SU-DHL-6 (cell line): ENCODE results near the gene LRRC40.

Experiments
- H2AFZ ChIP-seq: fragments of 200-600 bp; sonication (generic); 2 replicates; pipeline ENCODE4 v1.6.1; 2014; ENCODE audit warnings: low read depth, mild to moderate bottlenecking, moderate library complexity, mixed read lengths, antibody characterized with exemption, low read length; ENCODE audit not compliant: severe bottlenecking
- H3F3A ChIP-seq: fragments of 200-600 bp; shearing (Covaris generic); 2 replicates; pipeline ENCODE4 v1.6.0; 2016; ENCODE audit warnings: antibody characterized with exemption, mild to moderate bottlenecking; ENCODE audit not compliant: insufficient read depth
- H3K27ac ChIP-seq: fragments of 200-600 bp; sonication (generic); 2 replicates; pipeline ENCODE4 v1.5.1; 2016; ENCODE audit warnings: low read depth, mild to moderate bottlenecking, low read length, moderate library complexity, mixed read lengths
- H3K27me3 ChIP-seq: fragments of 200-600 bp; sonication (generic), shearing (Covaris generic); 2 replicates; pipeline ENCODE4 v1.6.0; 2014; ENCODE audit warnings: mild to moderate bottlenecking, low read length
- H3K36me3 ChIP-seq: fragments of 200-600 bp; sonication (generic); 2 replicates; pipeline ENCODE4 v1.6.1; 2014; ENCODE audit warnings: mild to moderate bottlenecking, low read length, mixed read lengths
- H3K4me2 ChIP-seq: fragments of 300-600, 200-600 bp; shearing (Covaris generic), sonication (generic); 2 replicates; pipeline ENCODE4 v1.6.0; 2014; ENCODE audit warnings: low read length, low read depth, mild to moderate bottlenecking; ENCODE audit not compliant: poor library complexity, severe bottlenecking
- H3K4me3 ChIP-seq: fragments of 200-600 bp; sonication (generic); 2 replicates; pipeline ENCODE4 v1.5.1; 2014; ENCODE audit warnings: antibody characterized with exemption, low read length, mild to moderate bottlenecking, mixed read lengths; ENCODE audit not compliant: insufficient read depth, poor library complexity, severe bottlenecking
- H3K79me2 ChIP-seq: fragments of 200-600 bp; sonication (generic); 2 replicates; pipeline ENCODE4 v1.6.1; 2014; ENCODE audit warnings: mild to moderate bottlenecking, low read length, moderate library complexity; ENCODE audit not compliant: insufficient read depth
- H3K9ac ChIP-seq: fragments of 200-600 bp; sonication (generic); 2 replicates; pipeline ENCODE4 v1.7.0; 2014; ENCODE audit warnings: mild to moderate bottlenecking, low read length
- H3K9me2 ChIP-seq: fragments of 200-600 bp; sonication (generic); replicated peaks from 2 replicates; pipeline ENCODE4 v1.6.1; 2014; ENCODE audit warnings: low read length; ENCODE audit not compliant: insufficient read depth
- H3K9me3 ChIP-seq: fragments of 200-600 bp; sonication (generic); 2 replicates; pipeline ENCODE4 v1.6.1; 2014; ENCODE audit warnings: low read length, mixed read lengths; ENCODE audit not compliant: insufficient read depth
- H4K20me1 ChIP-seq: fragments of 200-600 bp; sonication (generic); 2 replicates; pipeline ENCODE4 v1.6.1; 2014; ENCODE audit warnings: low read depth, mild to moderate bottlenecking, antibody characterized with exemption, low read length, moderate library complexity, mixed read lengths
- CTCF ChIP-seq: fragments of 200-600 bp; sonication (generic); IDR thresholded peaks from one replicate; pipeline ENCODE4 v1.5.1; 2017; ENCODE audit warnings: antibody characterized with exemption, mild to moderate bottlenecking, low read length, moderate library complexity; ENCODE audit not compliant: insufficient read depth, poor library complexity, severe bottlenecking
- EZH2phosphoT487 ChIP-seq: fragments of 200-600 bp; sonication (generic), shearing (Covaris generic); conservative IDR thresholded peaks from 2 replicates; pipeline ENCODE4 v1.6.1; 2018; ENCODE audit warnings: mild to moderate bottlenecking, antibody characterized with exemption, low read length, moderate library complexity, mixed read lengths

The LRRC40 gene

GRCh38 chr1:70220015-70220414 is 14.6 kb upstream of the LRRC40 start:
- Histone ChIP-seq H3K9me3 (no peaks in the 10 kb centered on the region), H3K79me2 (peaks cover 96% of the 10 kb centered on the region), H3K4me3 (no peak overlapping the region), H3K4me2 (peak overlapping the region; percentile 100), H3K9me2 (no peaks in the 10 kb centered on the region), H3K27ac (peak overlapping the region; percentile 89), H4K20me1 (peaks cover 20% of the 10 kb centered on the region), H2AFZ (no peak overlapping the region), H3K9ac (peak overlapping the region; percentile 6; the same call in 1 of the 2 replicates), H3F3A (peaks cover 26% of the 10 kb centered on the region), H3K36me3 (peaks cover 22% of the 10 kb centered on the region), H3K27me3 (no peaks in the 10 kb centered on the region)
- no peak for TF ChIP-seq EZH2phosphoT487
- no peak for TF ChIP-seq CTCF

GRCh38 chr1:70211541-70211940 is 6.2 kb upstream of the LRRC40 start:
- no peak for TF ChIP-seq EZH2phosphoT487
- TF ChIP-seq CTCF, result no peak
- Histone ChIP-seq H4K20me1 (0 out of 2 replicates have a peak, but pooled peaks cover 7% of the 10 kb centered on the region), H3F3A (0 out of 2 replicates have a peak, but pooled peaks cover 5% of the 10 kb centered on the region), H3K36me3 (peaks cover 11% of the 10 kb centered on the region), H3K79me2 (peaks cover 99% of the 10 kb centered on the region), H3K4me3 (no peak overlapping the region), H3K9ac (no peak overlapping the region), H2AFZ (no peak overlapping the region), H3K4me2 (no peak overlapping the region), H3K27me3 (no peaks in the 10 kb centered on the region), H3K9me3 (no peaks in the 10 kb centered on the region), H3K9me2 (no peaks in the 10 kb centered on the region), H3K27ac (no peak overlapping the region)

- Histone ChIP-seq H3K4me3 (no peak overlapping the region), H3K9me2 (no peaks in the 10 kb centered on the region), H3K27me3 (no peaks in the 10 kb centered on the region), H3K36me3 (peaks cover 11% of the 10 kb centered on the region), H3K27ac (no peak overlapping the region), H3K9ac (no peak overlapping the region), H2AFZ (no peak overlapping the region), H4K20me1 (0 out of 2 replicates have a peak, but pooled peaks cover 7% of the 10 kb centered on the region), H3F3A (peaks cover 10% of the 10 kb centered on the region), H3K79me2 (peaks cover 99% of the 10 kb centered on the region), H3K9me3 (no peaks in the 10 kb centered on the region), H3K4me2 (no peak overlapping the region)
- TF ChIP-seq CTCF (no peak), EZH2phosphoT487 (no peak)
Observed at GRCh38 chr1:70210820-70211219, 5.4 kb upstream of the LRRC40 start.
